Measurements from ENCODE around the gene UVSSA.

The UVSSA gene

DNA sequence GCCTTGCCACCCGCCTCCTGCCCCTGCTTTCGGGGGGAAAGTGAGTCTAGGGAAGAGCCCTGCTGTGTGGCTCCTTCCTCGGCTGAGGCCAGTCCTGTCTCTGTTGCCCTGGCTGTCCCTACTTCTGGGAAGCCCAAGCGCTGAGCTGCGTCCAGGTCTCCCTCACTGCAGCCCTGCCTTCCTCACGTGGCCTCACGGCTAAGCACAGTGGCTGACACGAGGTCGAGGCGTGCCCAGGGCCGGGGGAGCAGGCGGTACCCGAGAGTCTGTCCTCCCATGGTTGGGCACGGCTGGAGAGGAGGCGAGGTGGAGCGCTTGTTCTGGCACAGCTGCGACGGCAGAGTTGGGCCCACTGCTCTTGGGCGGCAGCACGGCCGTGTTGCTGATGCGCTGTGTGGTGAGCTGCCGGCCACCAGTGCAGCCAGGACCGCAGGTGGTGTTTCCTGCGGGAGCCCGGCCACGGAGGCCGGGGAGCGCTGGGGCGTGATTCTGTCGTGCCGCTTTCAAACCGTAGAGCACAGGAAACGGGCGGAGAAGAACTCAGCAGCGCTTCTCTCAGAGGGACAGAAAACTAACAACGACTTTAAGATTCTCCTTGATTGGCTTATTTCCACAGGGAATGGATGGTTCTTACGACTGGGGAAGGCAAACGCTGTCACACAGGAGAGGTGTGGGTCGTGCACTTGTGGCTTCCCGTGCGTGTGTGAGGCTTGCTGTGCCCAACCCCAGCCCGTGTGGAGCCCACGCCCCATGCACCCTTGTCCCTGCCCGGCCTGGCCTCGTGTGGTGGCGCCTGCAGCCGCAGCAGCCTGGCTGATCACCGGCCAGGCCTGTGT, 36.0 kb upstream of the UVSSA start:
- no peak overlapping the region for H3K4me3 ChIP-seq (replicated peaks; ENCODE audit: low read depth, low read length)
- DNase-seq (ENCODE audit: low read depth): no peak
- TF ChIP-seq, protein P1, sequence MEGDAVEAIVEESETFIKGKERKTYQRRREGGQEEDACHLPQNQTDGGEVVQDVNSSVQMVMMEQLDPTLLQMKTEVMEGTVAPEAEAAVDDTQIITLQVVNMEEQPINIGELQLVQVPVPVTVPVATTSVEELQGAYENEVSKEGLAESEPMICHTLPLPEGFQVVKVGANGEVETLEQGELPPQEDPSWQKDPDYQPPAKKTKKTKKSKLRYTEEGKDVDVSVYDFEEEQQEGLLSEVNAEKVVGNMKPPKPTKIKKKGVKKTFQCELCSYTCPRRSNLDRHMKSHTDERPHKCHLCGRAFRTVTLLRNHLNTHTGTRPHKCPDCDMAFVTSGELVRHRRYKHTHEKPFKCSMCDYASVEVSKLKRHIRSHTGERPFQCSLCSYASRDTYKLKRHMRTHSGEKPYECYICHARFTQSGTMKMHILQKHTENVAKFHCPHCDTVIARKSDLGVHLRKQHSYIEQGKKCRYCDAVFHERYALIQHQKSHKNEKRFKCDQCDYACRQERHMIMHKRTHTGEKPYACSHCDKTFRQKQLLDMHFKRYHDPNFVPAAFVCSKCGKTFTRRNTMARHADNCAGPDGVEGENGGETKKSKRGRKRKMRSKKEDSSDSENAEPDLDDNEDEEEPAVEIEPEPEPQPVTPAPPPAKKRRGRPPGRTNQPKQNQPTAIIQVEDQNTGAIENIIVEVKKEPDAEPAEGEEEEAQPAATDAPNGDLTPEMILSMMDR (IDR thresholded peaks at IDR 0.05; ENCODE audit: low read length, missing control alignments): no peak

- no peak overlapping the region for H3K4me3 ChIP-seq (replicated peaks; ENCODE audit: low read depth, low read length)
- TF ChIP-seq, protein P1 (IDR thresholded peaks at IDR 0.05; ENCODE audit: low read length, missing control alignments): no peak
- DNase-seq (ENCODE audit: low read depth): no peak
These were observed 34.0 kb upstream of the UVSSA start for GRCh38 chr4:1312821-1313640.

GRCh38 chr4:1315306-1315705, 31.7 kb upstream of the UVSSA start:
- no peak for DNase-seq (ENCODE audit: low read depth)
- H3K4me3 ChIP-seq (replicated peaks; ENCODE audit: low read depth, low read length): no peak overlapping the region
- TF ChIP-seq, protein P1 (IDR thresholded peaks at IDR 0.05; ENCODE audit: low read length, missing control alignments): no peak

GRCh38 chr4:1315836-1316536, 31.0 kb upstream of the UVSSA start:
- no peak overlapping the region for H3K4me3 ChIP-seq (replicated peaks; ENCODE audit: low read depth, low read length)
- TF ChIP-seq, protein P1 (IDR thresholded peaks at IDR 0.05; ENCODE audit: low read length, missing control alignments): no peak
- DNase-seq (ENCODE audit: low read depth): no peak

DNA sequence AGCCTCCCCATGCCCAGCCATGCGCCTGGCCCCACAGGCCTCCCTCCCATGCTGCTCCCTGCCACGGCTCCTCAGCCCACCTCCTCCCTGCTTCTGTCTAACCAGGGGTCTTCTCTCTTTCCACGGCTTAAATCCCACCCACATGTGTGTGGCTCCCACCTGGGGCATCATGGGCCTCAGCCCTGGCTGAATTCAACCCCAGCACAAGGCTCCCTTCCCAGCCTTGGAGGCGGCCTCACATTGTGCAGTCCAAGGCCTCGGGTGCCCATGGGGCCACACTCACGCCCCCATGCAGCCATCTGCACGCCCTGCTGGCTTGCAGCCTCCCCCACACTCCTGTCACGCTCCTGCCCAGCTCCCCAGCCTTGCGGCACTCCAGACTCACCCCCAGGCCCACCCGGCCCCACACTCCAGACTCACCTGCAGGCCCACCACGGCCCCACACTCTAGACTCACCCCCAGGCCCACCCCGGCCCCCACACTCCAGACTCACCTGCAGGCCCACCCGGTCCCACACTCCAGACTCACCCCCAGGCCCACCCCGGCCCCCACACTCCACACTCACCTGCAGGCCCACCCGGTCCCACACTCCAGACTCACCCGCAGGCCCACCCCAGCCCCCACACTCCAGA, 30.4 kb upstream of the UVSSA start:
- DNase-seq (ENCODE audit: low read depth): no peak
- H3K4me3 ChIP-seq (replicated peaks; ENCODE audit: low read depth, low read length): no peak overlapping the region
- TF ChIP-seq, protein P1 (IDR thresholded peaks at IDR 0.05; ENCODE audit: low read length, missing control alignments): no peak
